NCI-H2171 treated with DMSO at 0.1 percent for 48 hours (cell line): ENCODE results near the gene CTSF.
"Not testable (repeated sequence)": the region's sequence is repeated elsewhere in the genome, so short reads cannot be mapped to it uniquely, and the experiment has no call there.

Source experiments
- DNase-seq: peaks from one replicate; lab custom pipeline; 2025; lab: John Stamatoyannopoulos, UW

CTSF gene

GRCh38 chr11:66589996-66590675 lies 21.7 kb upstream of the CTSF start:
- DNase-seq: no peak

- not testable (repeated sequence) for DNase-seq
Observed at GRCh38 chr11:66589315-66589714, 20.9 kb upstream of the CTSF start.

- DNase-seq: no peak
Observed at GRCh38 chr11:66586136-66586535, 17.7 kb upstream of the CTSF start.

GRCh38 chr11:66585447-66585846 lies 17.0 kb upstream of the CTSF start:
- not testable (repeated sequence) for DNase-seq

- DNase-seq: not testable (repeated sequence)
Observed at GRCh38 chr11:66582565-66583147, 14.2 kb upstream of the CTSF start.

- DNase-seq: no peak
Observed at GRCh38 chr11:66581261-66581660, 12.9 kb upstream of the CTSF start.

GRCh38 chr11:66580803-66581202 lies 12.4 kb upstream of the CTSF start:
- no peak for DNase-seq

- DNase-seq: no peak
Observed at GRCh38 chr11:66579017-66579606, 10.7 kb upstream of the CTSF start.

GRCh38 chr11:66570850-66571180 lies 2.4 kb upstream of the CTSF start:
- no peak for DNase-seq

GRCh38 chr11:66570079-66570849 lies 1.9 kb upstream of the CTSF start:
- DNase-seq: no peak

- DNase-seq: no peak
Observed at GRCh38 chr11:66569076-66569475, 670 bp upstream of the CTSF start.

- DNase-seq: no peak
Observed at GRCh38 chr11:66567787-66568123, 651 bp downstream of the CTSF start.

GRCh38 chr11:66566221-66566620 lies 2.2 kb downstream of the CTSF start:
- no peak for DNase-seq

- DNase-seq: no peak
Observed at GRCh38 chr11:66564984-66565383, 3.4 kb downstream of the CTSF start.

- DNase-seq: no peak
Observed at GRCh38 chr11:66564538-66564937, 3.9 kb downstream of the CTSF start.

GRCh38 chr11:66563832-66564231 lies 4.6 kb downstream of the CTSF start:
- DNase-seq: no peak

GRCh38 chr11:66562907-66563583 lies 5.4 kb downstream of the CTSF start:
- no peak for DNase-seq

- DNase-seq: no peak
Observed at GRCh38 chr11:66562275-66562674, 6.1 kb downstream of the CTSF start.

- DNase-seq: no peak
Observed at GRCh38 chr11:66561975-66562248, 6.5 kb downstream of the CTSF start.

GRCh38 chr11:66561178-66561974 lies 7.0 kb downstream of the CTSF start:
- no peak for DNase-seq

GRCh38 chr11:66559866-66560676 lies 8.3 kb downstream of the CTSF start:
- DNase-seq: no peak
